ENCODE results near the gene SNX25.

DNA sequence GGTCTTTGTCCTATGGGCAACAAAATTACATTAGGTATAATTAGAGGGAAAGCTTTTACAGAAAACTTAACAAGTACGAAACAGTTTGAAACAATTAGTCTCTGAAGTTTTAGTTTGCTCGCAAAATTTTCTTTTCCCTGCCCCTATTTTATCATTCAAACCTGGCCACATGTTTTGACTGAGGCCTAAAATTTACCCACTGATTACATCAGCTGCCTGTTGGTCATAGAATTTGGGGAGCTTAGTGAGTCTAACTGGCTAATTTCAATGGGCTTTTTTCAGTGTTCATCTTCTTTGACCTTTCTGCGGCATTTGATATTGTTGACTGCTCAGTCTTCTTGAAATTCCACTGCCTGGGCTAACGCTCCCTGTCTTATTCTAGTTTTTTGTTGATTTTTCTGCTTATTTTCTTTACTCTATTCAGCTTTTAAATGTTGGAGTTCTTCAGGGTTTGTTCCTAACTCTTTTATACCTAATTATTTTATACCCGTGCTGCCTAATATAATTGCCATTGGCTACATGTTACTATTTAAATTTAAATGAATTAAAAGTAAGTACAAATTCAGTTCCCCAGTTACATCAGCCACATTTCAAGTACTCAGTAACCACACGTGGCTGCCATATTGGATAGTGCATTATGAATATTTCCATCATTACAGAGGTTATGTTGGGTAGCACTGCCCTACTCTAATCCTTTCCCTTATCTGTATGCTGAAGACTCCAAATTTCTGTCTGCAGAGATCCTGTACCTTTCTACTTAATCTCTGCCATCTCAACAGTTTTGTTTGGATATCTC, 87.5 kb downstream of the SNX25 start:
- TF ChIP-seq ELF4 (IDR thresholded peaks at IDR 0.05) (no peak), FOXK2 (IDR thresholded peaks at IDR 0.05) (no peak), BHLHE40 (IDR thresholded peaks at IDR 0.05; ENCODE audit: borderline replicate concordance) (no peak), FOXA1 (IDR thresholded peaks at IDR 0.05) (no peak), ARNT (IDR thresholded peaks at IDR 0.05) (no peak), FOXM1 (IDR thresholded peaks at IDR 0.05; ENCODE audit: borderline replicate concordance) (no peak)

All from HEK293T (cell line).